GM13976 (cell line): Measurements from ENCODE around the gene IRF6.

ENCODE experiments used
- DNase-seq: peaks from one replicate; pipeline ENCODE4 v3.0.0; 2012; ENCODE audit warnings: low spot score
- in situ Hi-C: fragments of 300-500 bp; cut with MboI; formaldehyde crosslinking; loops from one replicate; pipeline ENCODE4 v1.12.0; 2022; ENCODE audit warnings: low sequenced_read_pairs, mixed read lengths, inconsistent platforms; ENCODE audit not compliant: unreplicated experiment
- TF ChIP-seq, protein P1 (sequence below): IDR thresholded peaks from 2 replicates; pipeline ENCODE4 v1.5.1; 2012; ENCODE audit warnings: borderline replicate concordance, mild to moderate bottlenecking; ENCODE audit not compliant: insufficient read depth; ENCODE audit errors: extremely low read depth, missing control alignments, control extremely low read depth

IRF6 gene

DNA sequence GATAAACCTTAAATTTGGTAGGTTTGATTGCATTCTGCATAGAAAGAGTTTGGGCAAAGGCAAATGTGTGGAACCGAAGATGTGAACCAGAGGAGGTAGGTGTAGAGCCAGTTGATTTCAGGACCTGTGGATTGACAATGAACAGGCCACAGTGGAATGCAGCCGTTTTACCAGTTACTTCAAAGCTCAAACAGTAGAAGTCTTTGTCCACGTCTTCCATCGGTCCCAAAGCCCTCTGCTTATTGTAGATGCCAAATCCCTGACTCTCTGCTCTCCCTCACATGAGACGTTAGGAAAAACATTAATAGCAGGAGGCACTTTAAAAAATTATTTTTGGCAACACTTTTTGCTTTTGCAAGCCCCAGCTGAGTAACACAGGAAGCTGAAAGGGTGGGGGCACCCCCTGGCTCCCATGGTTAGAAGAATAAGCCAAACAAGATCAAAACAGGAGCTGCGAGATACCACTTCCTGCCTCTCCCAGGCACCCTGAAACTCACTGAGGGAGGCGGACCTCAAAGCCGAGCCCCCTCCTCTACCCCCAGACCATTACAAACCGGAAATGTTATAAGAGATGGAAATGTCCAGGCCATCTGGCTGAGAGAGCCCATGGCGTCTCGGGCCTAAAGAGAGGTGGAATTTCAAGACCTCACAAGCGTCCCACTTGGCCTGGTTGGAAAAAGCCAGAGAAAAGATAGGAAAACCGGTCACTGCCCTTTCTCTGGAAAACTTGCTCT lies 36.6 kb downstream of the IRF6 start:
- TF ChIP-seq, protein P1, sequence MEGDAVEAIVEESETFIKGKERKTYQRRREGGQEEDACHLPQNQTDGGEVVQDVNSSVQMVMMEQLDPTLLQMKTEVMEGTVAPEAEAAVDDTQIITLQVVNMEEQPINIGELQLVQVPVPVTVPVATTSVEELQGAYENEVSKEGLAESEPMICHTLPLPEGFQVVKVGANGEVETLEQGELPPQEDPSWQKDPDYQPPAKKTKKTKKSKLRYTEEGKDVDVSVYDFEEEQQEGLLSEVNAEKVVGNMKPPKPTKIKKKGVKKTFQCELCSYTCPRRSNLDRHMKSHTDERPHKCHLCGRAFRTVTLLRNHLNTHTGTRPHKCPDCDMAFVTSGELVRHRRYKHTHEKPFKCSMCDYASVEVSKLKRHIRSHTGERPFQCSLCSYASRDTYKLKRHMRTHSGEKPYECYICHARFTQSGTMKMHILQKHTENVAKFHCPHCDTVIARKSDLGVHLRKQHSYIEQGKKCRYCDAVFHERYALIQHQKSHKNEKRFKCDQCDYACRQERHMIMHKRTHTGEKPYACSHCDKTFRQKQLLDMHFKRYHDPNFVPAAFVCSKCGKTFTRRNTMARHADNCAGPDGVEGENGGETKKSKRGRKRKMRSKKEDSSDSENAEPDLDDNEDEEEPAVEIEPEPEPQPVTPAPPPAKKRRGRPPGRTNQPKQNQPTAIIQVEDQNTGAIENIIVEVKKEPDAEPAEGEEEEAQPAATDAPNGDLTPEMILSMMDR, result no peak
- DNase-seq, result peak; percentile 79
- in situ Hi-C loops, result no loop called here

DNA sequence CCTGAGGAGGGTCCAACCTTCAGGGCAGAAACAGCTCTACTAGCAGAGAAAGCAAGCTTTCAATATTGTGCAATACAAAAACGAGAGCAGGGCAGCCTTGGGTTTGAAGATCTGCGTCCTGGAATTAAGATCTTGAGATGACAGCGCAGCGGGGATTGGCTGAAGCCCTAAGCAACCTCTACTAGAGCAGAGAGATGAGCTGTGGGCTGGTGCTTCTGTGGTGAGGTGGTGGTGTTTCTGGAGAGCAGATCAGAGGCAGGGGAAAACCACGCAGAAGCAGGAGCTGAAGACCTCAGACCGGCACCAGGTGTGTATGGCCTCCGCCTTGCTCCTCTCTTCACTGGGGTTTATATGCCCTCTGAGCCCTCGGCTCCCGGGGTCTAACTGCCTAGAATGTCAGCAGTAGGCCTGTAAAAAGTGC lies 37.6 kb downstream of the IRF6 start:
- peak; percentile 79 for DNase-seq
- in situ Hi-C loops, result no loop called here
- TF ChIP-seq, protein P1, result no peak

DNA sequence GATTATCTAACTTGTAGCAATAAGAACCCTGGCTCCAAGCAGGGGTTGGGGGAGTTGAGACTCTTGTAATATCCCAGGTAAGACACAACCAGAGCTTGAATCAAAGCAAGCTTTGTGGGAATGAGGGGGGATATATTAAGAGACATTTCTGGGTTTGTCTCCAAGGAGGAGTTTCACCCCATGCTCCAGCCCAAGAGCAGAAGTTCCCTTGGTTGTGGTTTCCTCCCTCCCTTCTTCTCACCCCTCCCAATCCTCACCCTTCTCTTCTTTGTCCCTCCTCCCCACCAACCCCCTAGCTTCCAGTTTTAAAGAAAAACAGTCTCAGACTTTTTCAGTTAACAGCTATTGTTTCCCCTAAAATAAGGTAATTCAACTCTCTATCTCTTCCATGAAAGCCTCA lies 38.2 kb downstream of the IRF6 start:
- in situ Hi-C loops, result no loop called here
- TF ChIP-seq, protein P1, result no peak
- no peak for DNase-seq

DNA sequence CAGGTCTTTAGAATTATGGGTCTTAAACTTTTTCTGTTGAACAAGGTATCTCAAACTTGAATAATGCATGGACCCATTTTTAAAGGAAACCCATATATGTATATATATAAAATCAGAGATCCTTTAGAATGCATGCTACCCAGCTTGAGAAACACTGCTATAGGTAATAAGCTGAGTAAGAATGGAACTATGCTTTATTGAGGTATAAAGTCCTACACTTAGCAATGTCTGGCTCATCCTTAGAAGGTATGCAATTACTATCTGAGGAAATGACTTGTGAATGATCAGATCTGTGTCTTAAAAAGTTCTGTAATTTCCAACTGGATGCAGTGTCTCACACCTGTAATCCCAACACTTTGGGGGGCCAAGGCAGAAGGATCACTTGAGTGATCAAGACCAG lies 38.8 kb downstream of the IRF6 start:
- no peak for DNase-seq
- TF ChIP-seq, protein P1, result no peak
- in situ Hi-C loops, result no loop called here

DNA sequence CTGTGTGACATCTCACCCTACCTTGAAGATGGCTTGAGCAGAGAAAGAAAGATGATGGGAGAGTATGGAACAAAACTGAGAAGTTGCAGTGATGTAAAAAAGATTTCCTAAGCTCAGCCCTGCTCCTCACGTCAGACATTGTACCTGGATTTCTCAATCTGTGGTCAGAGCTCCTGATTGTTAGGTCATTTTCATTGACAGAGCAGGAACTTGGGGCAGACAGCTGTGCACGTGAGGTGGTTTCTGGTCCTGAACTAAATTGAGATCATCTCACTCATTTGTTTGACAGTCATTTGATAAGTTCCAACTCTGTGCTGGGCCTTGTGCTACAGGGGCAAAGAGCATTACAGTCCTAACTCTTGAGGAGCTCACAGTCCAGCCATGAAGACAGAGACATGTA lies 39.9 kb downstream of the IRF6 start:
- no peak for DNase-seq

DNA sequence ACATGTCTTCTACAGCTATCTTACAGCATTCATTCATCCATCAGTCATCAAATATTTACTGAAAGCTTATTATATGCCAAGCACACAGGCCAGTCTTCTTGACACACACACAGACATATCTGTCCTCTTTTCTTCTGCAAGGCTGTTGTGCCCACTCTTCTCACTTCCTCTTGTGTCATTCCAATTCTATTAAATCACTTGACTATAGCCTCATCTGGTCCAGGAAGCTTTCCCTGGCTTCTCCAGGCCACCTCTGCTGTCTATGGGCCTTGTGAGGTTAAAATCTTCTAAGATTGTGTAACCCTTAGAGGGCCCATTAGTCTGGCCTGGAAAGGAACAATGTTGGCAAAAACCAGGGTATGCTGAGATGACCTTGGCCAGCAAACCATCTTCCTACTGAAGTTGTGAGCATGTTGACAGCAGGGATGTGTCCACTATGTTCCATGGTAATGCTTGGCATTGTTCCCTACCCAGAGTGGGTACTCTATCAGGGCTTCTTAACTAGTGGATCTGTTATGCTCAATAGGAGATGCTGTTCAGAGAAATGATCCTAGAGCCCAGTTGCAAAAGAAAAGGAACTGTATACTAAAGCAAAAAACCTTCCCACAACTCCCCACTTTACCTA lies 44.8 kb downstream of the IRF6 start:
- TF ChIP-seq, protein P1, result no peak
- in situ Hi-C loops, result no loop called here
- DNase-seq, result no peak

More for the DNA sequence above, 39.9 kb downstream of the IRF6 start:
- in situ Hi-C loops, result no loop called here
- TF ChIP-seq, protein P1, result no peak
